ENCODE results near the gene NAGPA.

GRCh38 chr16:5017678-5017969 is 16.1 kb downstream of the NAGPA start:
- TF ChIP-seq CTCF (IDR thresholded peaks at IDR 0.05): no peak
- TF ChIP-seq IRF1 (CRISPR knock-in tag; IDR thresholded peaks at IDR 0.05): no peak
- TF ChIP-seq USF2 (CRISPR knock-in tag; IDR thresholded peaks at IDR 0.05): no peak
- no peak for TF ChIP-seq SP1 (CRISPR knock-in tag; conservative IDR thresholded peaks at IDR 0.05)
- TF ChIP-seq ATF6 (CRISPR knock-in tag; IDR thresholded peaks at IDR 0.05): no peak
- no peak for TF ChIP-seq MAX (CRISPR knock-in tag; IDR thresholded peaks at IDR 0.05)
- TF ChIP-seq E2F4 (CRISPR knock-in tag; IDR thresholded peaks at IDR 0.05; ENCODE audit: borderline replicate concordance, low read depth): no peak
- TF ChIP-seq CBFB (CRISPR knock-in tag; IDR thresholded peaks at IDR 0.05; ENCODE audit: low read depth): no peak
- TF ChIP-seq IRF2 (CRISPR knock-in tag; IDR thresholded peaks at IDR 0.05; ENCODE audit: borderline replicate concordance, low read depth): no peak
- TF ChIP-seq AFF4 (CRISPR knock-in tag; IDR thresholded peaks at IDR 0.05; ENCODE audit: borderline replicate concordance): no peak
- TF ChIP-seq ATF3 (CRISPR knock-in tag; conservative IDR thresholded peaks at IDR 0.05): no peak
- TF ChIP-seq ZBTB43 (CRISPR knock-in tag; IDR thresholded peaks at IDR 0.05): no peak
- no peak for TF ChIP-seq ZNF281 (CRISPR knock-in tag; IDR thresholded peaks at IDR 0.05)
- no peak for TF ChIP-seq NR1H2 (CRISPR knock-in tag; IDR thresholded peaks at IDR 0.05)

Data from WTC11 (cell line).